ENCODE measurements around the gene GPR55. TPM values are rescaled to one million over a fixed set of nuclear protein-coding genes. Genes with fewer than 3 reads are reported as not detected.

GPR55 gene
- total and polyA plus RNA-seq, 2 of the 4 experiments (the other 2 are of a cell fraction) = 0.03 TPM; not detected in 1

DNA sequence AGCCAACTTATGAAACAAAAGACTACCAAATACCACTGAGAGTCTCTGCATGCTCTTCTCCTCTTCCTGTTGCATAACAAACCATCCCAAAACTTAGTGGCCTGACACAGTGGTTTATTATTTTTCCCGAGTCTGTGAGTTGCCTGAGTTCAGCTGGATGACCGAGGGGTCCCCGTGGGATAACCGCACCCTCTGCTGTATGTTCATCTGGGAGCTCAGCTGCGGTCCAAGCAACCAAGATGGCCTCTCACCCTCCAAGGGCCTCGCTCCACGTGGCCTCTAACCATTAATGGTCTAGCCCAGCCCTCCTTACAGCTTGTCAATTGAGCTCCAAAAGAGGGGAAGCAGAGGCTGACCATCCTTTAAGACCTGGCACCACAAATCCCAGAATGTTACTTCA, 43.2 kb downstream of the GPR55 start:
- H3K4me3 ChIP-seq (ENCODE audit: insufficient read depth, low read depth, low read length) = no peak overlapping the region
- H3K79me1 ChIP-seq (ENCODE audit: low read depth in 1 of 2, low read length in 2 of 2) = no peaks in the 10 kb centered on the region
- no TSS peak for BruUV-seq (replicated peaks)
- H3K18ac ChIP-seq (ENCODE audit: low read depth, low read length) = no peak overlapping the region
- no peak overlapping the region for H3K4ac ChIP-seq (ENCODE audit: low read depth, low read length)
- DNase-seq = no peak
- no peak overlapping the region for H4K8ac ChIP-seq (ENCODE audit: low read depth in 2 of 2, low read length in 2 of 2)
- H3K27me3 ChIP-seq (ENCODE audit: control insufficient read depth, insufficient read depth, low read length) = no peaks in the 10 kb centered on the region
- no peak overlapping the region for H2AFZ ChIP-seq (replicated peaks; ENCODE audit: low read length, poor library complexity)
- intact Hi-C loops (cut with micrococcal nuclease) = no loop called here
- no peak overlapping the region for H3K14ac ChIP-seq (replicated peaks; ENCODE audit: low read depth, low read length)
- dilution Hi-C loops (cut with HindIII; ENCODE audit: low sequenced_read_pairs, unreplicated experiment) = no loop called here
- H4K20me1 ChIP-seq (ENCODE audit: insufficient read depth, low read length) = no peaks in the 10 kb centered on the region
- H3K9me3 ChIP-seq (ENCODE audit: control insufficient read depth, insufficient read depth, low read length) = no peaks in the 10 kb centered on the region
- ChIA-PET CTCF (no interaction called here), POLR2A (ENCODE audit: unreplicated experiment) (no interaction called here)
- no peak overlapping the region for H2BK5ac ChIP-seq (ENCODE audit: low read depth, low read length, poor library complexity, severe bottlenecking)
- no peak overlapping the region for H2AK5ac ChIP-seq (ENCODE audit: low read depth, low read length)
- ATAC-seq (ENCODE audit: low read depth) = no peak
- TF ChIP-seq RAD21 (IDR thresholded peaks at IDR 0.05; ENCODE audit: low read length) (no peak), FOS (IDR thresholded peaks at IDR 0.05; ENCODE audit: low read depth, low read length) (no peak), CEBPB (IDR thresholded peaks at IDR 0.05; ENCODE audit: low read depth, low read length) (no peak), MAZ (IDR thresholded peaks at IDR 0.05; ENCODE audit: borderline replicate concordance, low read depth, low read length) (no peak), SMC3 (IDR thresholded peaks at IDR 0.05; ENCODE audit: low read depth, low read length) (no peak), NFE2L2 (IDR thresholded peaks at IDR 0.05; ENCODE audit: low read depth, low read length) (no peak), RCOR1 (IDR thresholded peaks at IDR 0.05; ENCODE audit: insufficient replicate concordance, low read length) (no peak), CHD1 (IDR thresholded peaks at IDR 0.05; ENCODE audit: low read depth, low read length) (no peak), MAFK (IDR thresholded peaks at IDR 0.05; ENCODE audit: low read depth, low read length) (no peak), BHLHE40 (IDR thresholded peaks at IDR 0.05; ENCODE audit: low read depth, low read length) (no peak), MXI1 (IDR thresholded peaks at IDR 0.05; ENCODE audit: borderline replicate concordance, low read depth, low read length) (no peak), RFX5 (IDR thresholded peaks at IDR 0.05; ENCODE audit: low read depth, low read length) (no peak), POLR2A (IDR thresholded peaks at IDR 0.05; ENCODE audit: low read depth, low read length) (no peak)
- TF ChIP-seq, protein P1, sequence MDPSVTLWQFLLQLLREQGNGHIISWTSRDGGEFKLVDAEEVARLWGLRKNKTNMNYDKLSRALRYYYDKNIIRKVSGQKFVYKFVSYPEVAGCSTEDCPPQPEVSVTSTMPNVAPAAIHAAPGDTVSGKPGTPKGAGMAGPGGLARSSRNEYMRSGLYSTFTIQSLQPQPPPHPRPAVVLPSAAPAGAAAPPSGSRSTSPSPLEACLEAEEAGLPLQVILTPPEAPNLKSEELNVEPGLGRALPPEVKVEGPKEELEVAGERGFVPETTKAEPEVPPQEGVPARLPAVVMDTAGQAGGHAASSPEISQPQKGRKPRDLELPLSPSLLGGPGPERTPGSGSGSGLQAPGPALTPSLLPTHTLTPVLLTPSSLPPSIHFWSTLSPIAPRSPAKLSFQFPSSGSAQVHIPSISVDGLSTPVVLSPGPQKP (IDR thresholded peaks at IDR 0.05; ENCODE audit: borderline replicate concordance, low read depth, low read length) = no peak
- TF ChIP-seq, protein P2, sequence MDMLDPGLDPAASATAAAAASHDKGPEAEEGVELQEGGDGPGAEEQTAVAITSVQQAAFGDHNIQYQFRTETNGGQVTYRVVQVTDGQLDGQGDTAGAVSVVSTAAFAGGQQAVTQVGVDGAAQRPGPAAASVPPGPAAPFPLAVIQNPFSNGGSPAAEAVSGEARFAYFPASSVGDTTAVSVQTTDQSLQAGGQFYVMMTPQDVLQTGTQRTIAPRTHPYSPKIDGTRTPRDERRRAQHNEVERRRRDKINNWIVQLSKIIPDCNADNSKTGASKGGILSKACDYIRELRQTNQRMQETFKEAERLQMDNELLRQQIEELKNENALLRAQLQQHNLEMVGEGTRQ (IDR thresholded peaks at IDR 0.05; ENCODE audit: low read depth, low read length) = no peak
- peaks cover 24% of the 10 kb centered on the region for H3K36me3 ChIP-seq (ENCODE audit: control insufficient read depth, insufficient read depth, low read length)
- no peak overlapping the region for H4K91ac ChIP-seq (ENCODE audit: insufficient read depth, low read depth, low read length)
- WGBS, 2 experiments (ENCODE audit: extremely low coverage in 2 of 2, insufficient read length in 1 of 2) = 100% methylated on average over 2 of the region's 7 CpGs; no CpG with 5 or more reads in 1 of the 2 experiments
- no peak overlapping the region for H3K27ac ChIP-seq (ENCODE audit: insufficient read depth, low read length)
- no peak overlapping the region for H3K9ac ChIP-seq (ENCODE audit: low read depth, low read length)
- H2BK20ac ChIP-seq (ENCODE audit: low read depth, low read length) = no peak overlapping the region
- no peaks in the 10 kb centered on the region; the same call in 1 of the 2 replicates for H3K4me1 ChIP-seq (ENCODE audit: control insufficient read depth, insufficient read depth, low read length)
- no peak overlapping the region for H2BK15ac ChIP-seq (ENCODE audit: low read depth, low read length)
- H3K23ac ChIP-seq (ENCODE audit: low read depth, low read length) = no peak overlapping the region
- H3K9me1 ChIP-seq (ENCODE audit: insufficient read depth, low read length) = no peaks in the 10 kb centered on the region; the same call in 1 of the 2 replicates
- no peak overlapping the region for H2AK9ac ChIP-seq (replicated peaks; ENCODE audit: low read depth, low read length, poor library complexity)
- no peak overlapping the region for H4K5ac ChIP-seq (ENCODE audit: low read depth, low read length)
- no peak overlapping the region for H2BK120ac ChIP-seq (ENCODE audit: low read depth, low read length)
- in situ Hi-C loops (cut with MboI; ENCODE audit: low sequenced_read_pairs) = no loop called here
- no peak overlapping the region for H3K4me2 ChIP-seq (ENCODE audit: low read depth, low read length)
- H3K56ac ChIP-seq (ENCODE audit: extremely low read depth, insufficient read depth, low read length) = no peak overlapping the region

Data from IMR-90 (cell line).